ENCODE measurements around the gene NKX2-3.

DNA sequence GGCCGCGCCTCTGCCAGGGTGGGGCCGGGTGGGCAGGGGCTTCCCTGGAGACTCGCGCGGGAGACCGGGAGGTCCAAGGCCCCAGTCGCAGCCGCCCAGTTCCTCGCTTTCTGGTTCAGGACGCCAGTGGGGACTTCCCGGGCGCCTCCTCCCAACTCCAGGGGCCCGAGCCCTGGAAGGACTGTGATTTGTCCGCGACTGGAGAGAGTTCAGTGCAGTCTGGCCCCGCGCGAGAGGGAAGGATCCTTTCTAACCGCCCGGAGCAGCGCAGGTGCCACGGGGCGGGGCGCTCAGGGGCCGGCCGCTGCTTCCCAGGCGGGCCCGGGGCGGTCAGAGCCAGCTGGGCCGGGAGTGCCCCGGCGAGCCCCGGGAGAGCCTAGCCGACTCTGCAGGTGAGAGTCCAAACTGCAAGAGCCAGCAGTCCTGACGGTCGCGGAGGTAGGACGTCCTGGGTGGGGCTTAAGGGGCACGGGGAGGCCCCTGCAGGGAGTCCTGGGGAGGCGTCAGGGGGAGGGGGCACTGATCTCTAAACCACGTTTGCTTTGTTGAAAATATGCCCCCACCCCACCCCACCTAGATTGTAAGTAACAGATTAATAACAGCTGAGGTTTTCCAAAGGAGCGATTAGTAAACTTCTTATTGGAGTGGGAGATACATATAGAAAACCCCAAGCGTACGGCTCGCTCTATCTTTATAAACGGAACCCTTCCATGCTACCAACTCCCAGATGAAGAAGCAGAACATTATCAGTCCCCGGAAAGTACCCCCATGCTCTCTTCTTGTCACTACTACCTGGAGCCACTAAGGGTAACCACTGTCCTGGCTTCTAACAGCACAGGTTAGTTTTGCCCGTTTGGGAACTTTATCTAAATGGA lies 8.2 kb downstream of the NKX2-3 start:
- TF ChIP-seq CTCF (IDR thresholded peaks at IDR 0.05; ENCODE audit: insufficient read depth, low read depth, low read length) (no peak), EZH2 (IDR thresholded peaks at IDR 0.05; ENCODE audit: insufficient read depth, low read length) (peak; percentile 96)

Measured in astrocyte (in vitro differentiated cells and primary cell).